Measurements from ENCODE around the gene STAT1. TPM values are rescaled to one million over a fixed set of nuclear protein-coding genes. Genes with fewer than 3 reads are reported as not detected.

The STAT1 gene
- total RNA-seq, 1 experiment from 2014 or later = 60.7 TPM

- no TSS peak for BruUV-seq (replicated peaks)
- H3K36me3 ChIP-seq (ENCODE audit: control insufficient read depth in 1 of 2, insufficient read depth in 2 of 2, low read length in 2 of 2) = peaks cover 71 to 76% of the 10 kb centered on the region in 2 experiments
Observed at GRCh38 chr2:190986221-190986953, 27.6 kb downstream of the STAT1 start.

GRCh38 chr2:190984595-190984994 is 29.4 kb downstream of the STAT1 start:
- H4K20me1 ChIP-seq (ENCODE audit: insufficient read depth) = no peaks in the 10 kb centered on the region
- H3K27me3 ChIP-seq (ENCODE audit: insufficient read depth, low read length) = no peaks in the 10 kb centered on the region
- intact Hi-C loops (cut with micrococcal nuclease) = no loop called here
- H3K79me2 ChIP-seq (ENCODE audit: insufficient read depth, low read length) = no peaks in the 10 kb centered on the region
- POLR2A ChIA-PET = no interaction called here
- BruUV-seq (replicated peaks) = no TSS peak
- no peaks in the 10 kb centered on the region for H3K9me3 ChIP-seq (ENCODE audit: control insufficient read depth in 1 of 2, insufficient read depth in 1 of 2, low read depth in 1 of 2, low read length in 2 of 2)
- DNase-seq (ENCODE audit: low read depth, low spot score) (no peak), ATAC-seq (no peak)
- no peak overlapping the region for H3K4me3 ChIP-seq (replicated peaks in 1 of 2; ENCODE audit: low read depth in 1 of 2, low read length in 2 of 2)
- no peaks in the 10 kb centered on the region for H3K9me2 ChIP-seq (ENCODE audit: insufficient read depth)
- H3K9ac ChIP-seq (ENCODE audit: low read length) = no peak overlapping the region
- no peak overlapping the region for H2AFZ ChIP-seq (ENCODE audit: low read depth, low read length, poor library complexity, severe bottlenecking)
- no peak overlapping the region for H3K4me2 ChIP-seq (ENCODE audit: low read length)
- H3K4me1 ChIP-seq (ENCODE audit: control insufficient read depth in 1 of 2, insufficient read depth in 2 of 2, low read length in 2 of 2) = no peaks in the 10 kb centered on the region
- H3K36me3 ChIP-seq (ENCODE audit: control insufficient read depth in 1 of 2, insufficient read depth in 2 of 2, low read length in 2 of 2) = peaks cover 77% of the 10 kb centered on the region in 2 experiments
- RAD21 ChIA-PET (ENCODE audit: low non-redundant PET in 1 of 2, low total read pairs in 2 of 2, uncharacterized antibody in 2 of 2, unreplicated experiment in 2 of 2) = no interaction called here
- CTCF ChIA-PET = no interaction called here
- no peak overlapping the region for H3K27ac ChIP-seq (ENCODE audit: low read depth, low read length)
- TF ChIP-seq EGR1 (IDR thresholded peaks at IDR 0.05; ENCODE audit: low read depth) (no peak), ZNF274 (IDR thresholded peaks at IDR 0.05; ENCODE audit: low read depth, low read length) (no peak), FOSL1 (IDR thresholded peaks at IDR 0.05; ENCODE audit: low read depth) (no peak), ZFX (IDR thresholded peaks at IDR 0.05) (no peak), REST (IDR thresholded peaks at IDR 0.05; ENCODE audit: low read depth) (no peak), YY1 (IDR thresholded peaks at IDR 0.05; ENCODE audit: extremely low read depth, insufficient replicate concordance, low read depth, low read length) (no peak), SRF (IDR thresholded peaks at IDR 0.05; ENCODE audit: low read depth) (no peak), CTCF (IDR thresholded peaks at IDR 0.05 in 2 of 3, conservative IDR thresholded peaks at IDR 0.05 in 1 of 3; ENCODE audit: borderline replicate concordance in 1 of 3, insufficient read depth in 1 of 3, low read depth in 2 of 3, low read length in 2 of 3) (no peak), ATF3 (IDR thresholded peaks at IDR 0.05) (no peak), ELF1 (IDR thresholded peaks at IDR 0.05; ENCODE audit: borderline replicate concordance, low read depth) (no peak), POLR2A (IDR thresholded peaks at IDR 0.05; ENCODE audit: borderline replicate concordance, extremely low read depth, insufficient read depth, insufficient read length) (no peak), TCF7L2 (IDR thresholded peaks at IDR 0.05; ENCODE audit: borderline replicate concordance, extremely low read depth, insufficient read depth, insufficient read length) (no peak)

More at GRCh38 chr2:190986221-190986953, 27.6 kb downstream of the STAT1 start:
- no peak overlapping the region for H3K4me2 ChIP-seq (ENCODE audit: low read length)
- intact Hi-C loops (cut with micrococcal nuclease) = no loop called here
- DNase-seq (ENCODE audit: low read depth, low spot score) (no peak), ATAC-seq (no peak)
- no peaks in the 10 kb centered on the region for H3K4me1 ChIP-seq (ENCODE audit: control insufficient read depth in 1 of 2, insufficient read depth in 2 of 2, low read length in 2 of 2)
- H3K79me2 ChIP-seq (ENCODE audit: insufficient read depth, low read length) = no peaks in the 10 kb centered on the region
- no peak overlapping the region for H3K27ac ChIP-seq (ENCODE audit: low read depth, low read length)
- H2AFZ ChIP-seq (ENCODE audit: low read depth, low read length, poor library complexity, severe bottlenecking) = no peak overlapping the region
- no peaks in the 10 kb centered on the region for H3K9me2 ChIP-seq (ENCODE audit: insufficient read depth)
- ChIA-PET POLR2A (no interaction called here), RAD21 (ENCODE audit: low non-redundant PET in 1 of 2, low total read pairs in 2 of 2, uncharacterized antibody in 2 of 2, unreplicated experiment in 2 of 2) (no interaction called here), CTCF (no interaction called here)
- H3K9ac ChIP-seq (ENCODE audit: low read length) = no peak overlapping the region
- H3K27me3 ChIP-seq (ENCODE audit: insufficient read depth, low read length) = no peaks in the 10 kb centered on the region
- H4K20me1 ChIP-seq (ENCODE audit: insufficient read depth) = no peaks in the 10 kb centered on the region
- no peaks in the 10 kb centered on the region for H3K9me3 ChIP-seq (ENCODE audit: control insufficient read depth in 1 of 2, insufficient read depth in 1 of 2, low read depth in 1 of 2, low read length in 2 of 2)
- no peak overlapping the region for H3K4me3 ChIP-seq (replicated peaks in 1 of 2; ENCODE audit: low read depth in 1 of 2, low read length in 2 of 2)
- no peak for TF ChIP-seq ATF3 (IDR thresholded peaks at IDR 0.05)
- TF ChIP-seq POLR2A (IDR thresholded peaks at IDR 0.05; ENCODE audit: borderline replicate concordance, extremely low read depth, insufficient read depth, insufficient read length) = no peak
- no peak for TF ChIP-seq ELF1 (IDR thresholded peaks at IDR 0.05; ENCODE audit: borderline replicate concordance, low read depth)

Measured in HCT116 (cell line).